H7 (cell line): Measurements from ENCODE around the gene PHLPP1. TPM values are rescaled to one million over a fixed set of nuclear protein-coding genes. Genes with fewer than 3 reads are reported as not detected.

Source experiments
- DNase-seq: peaks from one replicate; pipeline ENCODE4 v3.0.0; 2012
- H3K27me3 ChIP-seq: 2 replicates; pipeline ENCODE4 v1.6.0; 2011; ENCODE audit warnings: mild to moderate bottlenecking, low read length; ENCODE audit not compliant: control insufficient read depth, insufficient read depth
- H3K36me3 ChIP-seq: replicated peaks from 2 replicates; pipeline ENCODE4 v1.5.1; 2011; ENCODE audit warnings: low read length; ENCODE audit not compliant: control insufficient read depth, insufficient read depth
- H3K4me3 ChIP-seq: 2 replicates; pipeline ENCODE4 v1.5.1; 2011; ENCODE audit warnings: low read depth, mild to moderate bottlenecking, control low read depth, low read length, moderate library complexity; ENCODE audit not compliant: insufficient read depth
- total RNA-seq: library from RNA; depleted of rRNA; stranded (reverse); fragments of >200 nt; shearing (Covaris generic); gene quantifications from 2 replicates; pipeline ENCODE4 v1.2.3, GENCODE V29; 2014

Gene PHLPP1
- total RNA-seq, 1 experiment from 2014 or later: 23.0 TPM

DNA sequence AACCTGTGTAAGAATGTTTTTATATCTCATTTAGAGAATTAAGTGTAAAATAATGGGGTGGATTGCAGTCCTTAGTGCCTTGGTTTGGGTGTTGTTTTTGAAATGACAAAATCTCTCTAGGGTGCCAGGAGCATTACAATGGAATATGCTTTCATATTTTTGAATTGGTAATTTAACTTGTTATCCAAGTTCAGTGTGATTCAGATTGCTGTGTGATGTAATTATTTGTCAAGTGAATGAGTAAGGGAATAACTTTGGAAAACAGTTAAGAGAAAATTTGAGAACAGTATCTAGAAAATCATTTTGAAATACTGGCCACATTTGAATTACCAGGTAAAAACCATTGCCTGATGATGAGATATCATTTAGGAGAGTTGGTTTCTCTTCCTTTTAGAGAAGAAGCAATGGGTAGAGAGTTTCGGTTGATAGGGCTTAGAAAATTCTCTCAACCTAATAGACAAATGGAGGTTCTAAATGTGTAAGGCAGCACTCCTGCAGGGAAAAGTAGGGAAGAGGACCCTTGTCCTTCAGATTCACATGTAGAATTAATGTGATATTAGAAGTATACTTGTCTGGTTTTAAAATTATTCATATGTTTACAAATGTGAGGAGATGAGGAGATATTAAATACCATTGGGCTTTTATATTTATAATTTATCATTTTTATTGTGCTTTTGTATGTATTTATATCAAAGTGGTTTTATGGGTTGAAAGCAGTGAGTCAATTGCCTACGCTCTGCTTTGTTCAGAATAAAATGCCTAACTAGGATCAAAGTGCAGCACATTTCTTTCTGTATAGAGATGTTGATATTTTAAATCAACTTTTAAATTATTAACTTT is 124.8 kb downstream of the PHLPP1 start:
- Histone ChIP-seq H3K27me3 (no peaks in the 10 kb centered on the region), H3K4me3 (no peak overlapping the region), H3K36me3 (no peaks in the 10 kb centered on the region)
- no peak for DNase-seq

DNA sequence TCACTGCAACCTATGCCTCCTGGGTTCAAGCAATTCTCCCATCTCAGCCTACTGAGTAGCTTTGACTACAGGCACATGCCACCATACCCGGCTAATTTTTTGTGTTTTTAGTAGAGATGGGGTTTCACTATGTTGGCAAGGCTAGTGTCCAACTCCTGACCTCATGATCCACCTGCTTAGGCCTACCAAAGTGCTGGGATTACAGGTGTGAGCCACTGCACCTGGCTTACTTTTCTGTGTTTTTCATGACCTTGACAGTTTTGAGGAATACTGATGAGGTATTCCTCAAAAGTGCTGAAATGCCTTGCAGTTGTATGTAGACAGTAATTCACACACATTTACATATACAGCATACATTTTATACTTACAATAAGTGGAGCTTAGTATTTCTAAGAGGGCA is 126.1 kb downstream of the PHLPP1 start:
- DNase-seq: no peak
- Histone ChIP-seq H3K36me3 (no peaks in the 10 kb centered on the region), H3K27me3 (no peaks in the 10 kb centered on the region), H3K4me3 (no peak overlapping the region)

GRCh38 chr18:62842898-62843297 is 127.6 kb downstream of the PHLPP1 start:
- Histone ChIP-seq H3K27me3 (no peaks in the 10 kb centered on the region), H3K36me3 (no peaks in the 10 kb centered on the region), H3K4me3 (no peak overlapping the region)
- no peak for DNase-seq

DNA sequence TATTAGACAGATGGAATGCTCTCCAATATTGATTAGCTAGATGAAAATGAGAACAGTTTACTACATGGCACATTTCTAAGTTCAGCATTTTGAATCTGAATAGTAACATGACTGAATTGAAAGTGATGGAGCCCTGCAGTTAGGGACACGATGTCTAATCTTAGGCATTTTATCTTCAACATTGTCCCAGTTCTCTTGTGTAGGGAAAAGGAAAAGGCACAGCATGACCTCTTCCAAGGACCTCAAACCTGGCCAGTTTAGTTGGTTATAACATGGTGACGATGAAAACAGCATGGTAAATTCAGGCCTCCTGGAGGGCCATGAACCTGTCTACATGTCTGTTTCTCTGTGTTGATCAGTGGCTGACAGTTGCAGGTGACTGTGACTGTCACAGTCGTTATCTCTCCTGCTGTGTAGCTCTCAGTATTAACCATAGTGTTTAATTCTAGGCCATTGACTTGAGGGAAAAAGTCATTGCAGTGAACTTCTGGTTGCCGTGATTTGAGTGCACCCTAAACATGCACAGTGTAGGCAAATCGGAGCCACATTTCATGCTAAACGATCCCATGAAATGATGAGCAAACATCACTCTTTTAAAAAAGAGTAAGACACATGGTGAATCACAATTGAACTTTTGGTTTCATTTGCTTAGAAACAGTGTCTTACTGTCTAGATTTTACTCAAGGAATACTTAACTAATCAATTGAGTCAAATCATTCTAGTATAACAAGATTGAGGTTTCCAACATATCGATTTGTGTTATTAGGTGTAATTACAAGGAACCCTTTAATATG is 129.7 kb downstream of the PHLPP1 start:
- no peak for DNase-seq
- H3K36me3 ChIP-seq: no peaks in the 10 kb centered on the region
- no peak overlapping the region for H3K4me3 ChIP-seq
- no peaks in the 10 kb centered on the region for H3K27me3 ChIP-seq

- no peak for DNase-seq
- Histone ChIP-seq H3K4me3 (no peak overlapping the region), H3K36me3 (no peaks in the 10 kb centered on the region), H3K27me3 (no peaks in the 10 kb centered on the region)
Observed at GRCh38 chr18:62846313-62846712, 131.0 kb downstream of the PHLPP1 start.

DNA sequence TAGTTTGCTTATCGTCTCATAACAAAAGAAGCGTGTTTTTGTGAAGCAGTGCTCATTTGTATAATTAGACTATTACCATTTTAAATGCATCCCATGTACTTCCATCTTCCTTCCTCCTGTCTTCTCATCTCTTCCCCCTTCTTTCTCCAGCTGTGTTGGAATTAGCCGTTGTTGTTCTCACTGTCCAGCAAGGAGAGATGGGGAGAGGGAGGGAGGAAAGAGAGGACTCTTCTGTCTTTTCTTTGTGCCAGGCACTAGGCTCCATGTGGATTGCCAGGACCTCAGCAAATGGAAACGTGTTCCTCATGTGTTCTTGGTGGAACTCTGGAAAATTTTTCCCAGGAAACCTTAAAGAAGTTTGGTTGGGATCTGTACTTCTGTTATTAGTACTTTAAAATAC is 131.7 kb downstream of the PHLPP1 start:
- Histone ChIP-seq H3K4me3 (no peak overlapping the region), H3K36me3 (no peaks in the 10 kb centered on the region), H3K27me3 (no peaks in the 10 kb centered on the region)
- DNase-seq: peak; percentile 19

DNA sequence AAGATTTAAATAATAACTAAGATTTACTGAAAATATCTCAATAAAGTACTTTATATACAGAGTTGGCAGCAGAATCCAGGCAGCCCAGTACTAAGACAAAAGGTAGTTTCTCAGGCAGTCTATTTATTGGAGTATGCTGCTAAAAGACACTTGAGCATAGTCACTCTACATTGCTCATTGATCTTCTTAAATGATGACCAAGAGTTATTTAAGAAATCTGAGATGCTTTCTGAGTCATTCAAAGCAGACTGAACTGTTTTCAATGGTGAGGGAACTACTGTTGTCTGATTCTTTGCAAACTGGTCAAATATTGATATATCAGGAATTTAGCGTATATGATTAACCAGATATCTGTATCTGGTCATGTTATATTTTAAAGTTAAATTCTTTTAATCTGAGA is 133.6 kb downstream of the PHLPP1 start:
- DNase-seq: no peak
- Histone ChIP-seq H3K4me3 (no peak overlapping the region), H3K27me3 (no peaks in the 10 kb centered on the region), H3K36me3 (no peaks in the 10 kb centered on the region)

GRCh38 chr18:62850619-62851306 is 135.4 kb downstream of the PHLPP1 start:
- no peaks in the 10 kb centered on the region for H3K27me3 ChIP-seq
- no peak for DNase-seq
- H3K4me3 ChIP-seq: no peak overlapping the region
- no peaks in the 10 kb centered on the region for H3K36me3 ChIP-seq

- Histone ChIP-seq H3K36me3 (no peaks in the 10 kb centered on the region), H3K27me3 (no peaks in the 10 kb centered on the region), H3K4me3 (no peak overlapping the region)
- DNase-seq: no peak
Observed at GRCh38 chr18:62852851-62853250, 137.5 kb downstream of the PHLPP1 start.

GRCh38 chr18:62856294-62856693 is 141.0 kb downstream of the PHLPP1 start:
- no peaks in the 10 kb centered on the region; the same call in 1 of the 2 replicates for H3K36me3 ChIP-seq
- no peak for DNase-seq
- no peaks in the 10 kb centered on the region for H3K27me3 ChIP-seq
- no peak overlapping the region for H3K4me3 ChIP-seq

- Histone ChIP-seq H3K4me3 (no peak overlapping the region), H3K27me3 (no peaks in the 10 kb centered on the region), H3K36me3 (no peaks in the 10 kb centered on the region; the same call in 1 of the 2 replicates)
- no peak for DNase-seq
Observed at GRCh38 chr18:62857263-62857976, 142.1 kb downstream of the PHLPP1 start.

DNA sequence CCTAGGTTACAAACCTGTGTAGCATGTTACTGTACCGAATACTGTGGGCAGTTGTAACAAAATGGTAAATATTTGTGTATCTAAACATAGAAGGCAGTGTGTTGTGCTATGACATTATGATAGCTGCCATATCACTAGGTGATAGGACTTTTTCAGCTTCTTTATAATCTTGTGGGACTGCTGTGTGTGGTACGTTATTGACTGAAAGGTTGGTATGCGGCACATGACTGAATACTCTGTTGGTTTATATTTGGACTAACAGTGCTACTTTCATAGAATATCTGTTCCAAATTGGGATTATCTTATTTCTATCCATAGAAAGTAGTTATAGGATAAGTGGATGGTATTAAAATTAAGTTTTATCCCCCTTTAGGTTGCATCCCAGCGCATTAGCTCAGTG is 144.7 kb downstream of the PHLPP1 start:
- H3K36me3 ChIP-seq: no peaks in the 10 kb centered on the region; the same call in 1 of the 2 replicates
- no peak for DNase-seq
- H3K4me3 ChIP-seq: no peak overlapping the region
- no peaks in the 10 kb centered on the region for H3K27me3 ChIP-seq

GRCh38 chr18:62862466-62862865 is 147.1 kb downstream of the PHLPP1 start:
- Histone ChIP-seq H3K4me3 (no peak overlapping the region), H3K36me3 (no peaks in the 10 kb centered on the region; the same call in 1 of the 2 replicates), H3K27me3 (no peaks in the 10 kb centered on the region)
- no peak for DNase-seq

DNA sequence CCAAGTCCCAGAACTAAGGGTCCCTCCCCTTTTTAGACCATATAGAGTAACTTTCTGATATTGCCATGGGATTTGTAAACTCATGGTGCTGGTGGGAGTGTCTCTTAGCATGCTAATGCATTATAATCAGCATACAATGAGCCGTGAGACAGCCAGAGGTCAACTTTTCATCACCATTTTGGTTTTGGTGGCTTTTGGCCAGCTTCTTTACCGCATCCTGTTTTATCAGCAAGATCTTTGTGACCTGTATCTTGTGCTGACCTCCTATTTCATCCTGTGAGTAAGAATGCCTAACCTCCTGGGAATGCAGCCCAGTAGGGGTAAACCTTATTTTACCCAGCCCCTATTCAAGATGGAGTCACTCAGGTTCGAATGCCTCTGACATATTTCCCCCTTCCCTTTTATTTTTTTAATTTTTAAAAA is 148.2 kb downstream of the PHLPP1 start:
- H3K36me3 ChIP-seq: no peaks in the 10 kb centered on the region; the same call in 1 of the 2 replicates
- DNase-seq: no peak
- no peaks in the 10 kb centered on the region for H3K27me3 ChIP-seq
- no peak overlapping the region for H3K4me3 ChIP-seq
